Measurements from ENCODE around the gene RAI14.

DNA sequence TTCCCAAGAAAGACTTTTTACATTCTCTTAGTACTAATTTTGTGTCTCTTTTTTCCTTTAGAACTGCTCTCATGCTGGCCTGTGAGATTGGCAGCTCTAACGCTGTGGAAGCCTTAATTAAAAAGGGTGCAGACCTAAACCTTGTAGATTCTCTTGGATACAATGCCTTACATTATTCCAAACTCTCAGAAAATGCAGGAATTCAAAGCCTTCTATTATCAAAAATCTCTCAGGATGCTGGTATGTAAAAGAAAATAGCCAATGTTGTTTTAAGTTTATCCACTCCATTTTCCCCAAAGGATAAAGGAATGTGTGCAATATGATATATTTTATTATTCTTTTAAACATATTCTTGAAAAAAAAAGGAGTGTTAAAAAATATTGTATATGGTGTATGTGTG lies 155.6 kb downstream of the RAI14 start:
- TF ChIP-seq, protein P1, sequence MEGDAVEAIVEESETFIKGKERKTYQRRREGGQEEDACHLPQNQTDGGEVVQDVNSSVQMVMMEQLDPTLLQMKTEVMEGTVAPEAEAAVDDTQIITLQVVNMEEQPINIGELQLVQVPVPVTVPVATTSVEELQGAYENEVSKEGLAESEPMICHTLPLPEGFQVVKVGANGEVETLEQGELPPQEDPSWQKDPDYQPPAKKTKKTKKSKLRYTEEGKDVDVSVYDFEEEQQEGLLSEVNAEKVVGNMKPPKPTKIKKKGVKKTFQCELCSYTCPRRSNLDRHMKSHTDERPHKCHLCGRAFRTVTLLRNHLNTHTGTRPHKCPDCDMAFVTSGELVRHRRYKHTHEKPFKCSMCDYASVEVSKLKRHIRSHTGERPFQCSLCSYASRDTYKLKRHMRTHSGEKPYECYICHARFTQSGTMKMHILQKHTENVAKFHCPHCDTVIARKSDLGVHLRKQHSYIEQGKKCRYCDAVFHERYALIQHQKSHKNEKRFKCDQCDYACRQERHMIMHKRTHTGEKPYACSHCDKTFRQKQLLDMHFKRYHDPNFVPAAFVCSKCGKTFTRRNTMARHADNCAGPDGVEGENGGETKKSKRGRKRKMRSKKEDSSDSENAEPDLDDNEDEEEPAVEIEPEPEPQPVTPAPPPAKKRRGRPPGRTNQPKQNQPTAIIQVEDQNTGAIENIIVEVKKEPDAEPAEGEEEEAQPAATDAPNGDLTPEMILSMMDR (IDR thresholded peaks at IDR 0.05), result no peak
- TF ChIP-seq POLR2A (IDR thresholded peaks at IDR 0.05), result no peak

Data from body of pancreas (tissue), 4 donors.